K562 (cell line): Measurements from ENCODE around the gene ENTPD3. TPM values are rescaled to one million over a fixed set of nuclear protein-coding genes. Genes with fewer than 3 reads are reported as not detected.

Experiments used
- ATAC-seq: fragments of 200-7000 bp; cut with Tn5 transposase; 3 replicates; pipeline ENCODE4 v1.9.1; 2020; ENCODE audit warnings: moderate library complexity
- BruUV-seq: library from RNA; stranded (reverse); fragments of 400-500 nt; replicated peaks from 2 replicates; lab custom pipeline; 2021; lab: Mats Ljungman, UMichigan
- CTCF ChIA-PET: fragments of 300-600 bp; formaldehyde crosslinking; extraction: SDS; loops from one replicate; lab custom pipeline; 2021; ENCODE audit warnings: low intra/inter-chr PET ratio; lab: Yijun Ruan, JAX
- POLR2A ChIA-PET: fragments of 300-600, 350-650 bp; sonication (Branson Sonifier 250); formaldehyde crosslinking; extraction: SDS; loops from one replicate; lab custom pipeline; 2021; ENCODE audit warnings: antibody characterized with exemption, inconsistent platforms; lab: Yijun Ruan, JAX
- DNase-seq, 4 experiments: peaks; one replicate each; pipeline versions ENCODE4 v3.0.0 to v3.0.0-alpha.2; 2011 to 2018; ENCODE audit warnings: low spot score in 3 of 4, mixed read lengths in 3 of 4; ENCODE audit errors: extremely low read depth in 1 of 4
- FAIRE-seq: peaks from 2 replicates; lab custom pipeline; 2011; peaks lifted over from hg19 to GRCh38; lab: Jason Lieb, UNC
- H2AFZ ChIP-seq: 2 replicates; pipeline ENCODE4 v1.6.0; 2011; ENCODE audit warnings: low read depth, low read length, control low read depth, inconsistent platforms
- H3K27ac ChIP-seq: fragments of 200-600 bp; 3 replicates; pipeline ENCODE4 v1.8.0; 2011; ENCODE audit warnings: low read depth, mild to moderate bottlenecking, control low read depth, inconsistent platforms, low read length, moderate library complexity, mixed read lengths; ENCODE audit errors: extremely low read depth
- H3K27me3 ChIP-seq, 2 experiments: fragments of 300-600 bp in 1 of 2; 2 replicates in 1 of 2; 3 replicates in 1 of 2; pipeline versions ENCODE4 v1.6.0 to v1.8.0; 2011; ENCODE audit warnings: inconsistent platforms in 2 of 2, low read length in 2 of 2, mild to moderate bottlenecking in 1 of 2, mixed read lengths in 1 of 2, moderate library complexity in 1 of 2; ENCODE audit not compliant: control insufficient read depth in 2 of 2, insufficient read depth in 2 of 2
- H3K36me3 ChIP-seq: fragments of 300-600 bp; 3 replicates; pipeline ENCODE4 v1.8.0; 2011; ENCODE audit warnings: mild to moderate bottlenecking, low read length, inconsistent platforms; ENCODE audit not compliant: control insufficient read depth, insufficient read depth
- H3K4me1 ChIP-seq, 2 experiments: fragments of 200-600 bp in 1 of 2; replicated peaks in 1 of 2; 2 replicates in 1 of 2; 3 replicates in 1 of 2; pipeline versions ENCODE4 v1.5.1 to v1.8.0; 2011; ENCODE audit warnings: inconsistent platforms in 2 of 2, low read length in 2 of 2, mild to moderate bottlenecking in 1 of 2, mixed read lengths in 1 of 2, moderate library complexity in 1 of 2; ENCODE audit not compliant: control insufficient read depth in 2 of 2, insufficient read depth in 2 of 2
- H3K4me2 ChIP-seq: 2 replicates; pipeline ENCODE4 v1.6.1; 2011; ENCODE audit warnings: low read length, control low read depth, inconsistent platforms, mixed read lengths; ENCODE audit not compliant: insufficient read depth
- H3K4me3 ChIP-seq: fragments of 200-600 bp; sonication (generic), shearing (Covaris generic); 2 replicates; pipeline ENCODE4 v1.5.1; 2016; ENCODE audit warnings: control low read depth, inconsistent platforms
- H3K79me2 ChIP-seq: fragments of 200-600 bp; 3 replicates; pipeline ENCODE4 v1.8.0; 2011; ENCODE audit warnings: low read length, inconsistent platforms; ENCODE audit not compliant: control insufficient read depth, insufficient read depth
- H3K9ac ChIP-seq, 2 experiments: 2 replicates each; pipeline versions ENCODE4 v1.6.0 to v1.6.1; 2011; ENCODE audit warnings: low read depth in 2 of 2, low read length in 2 of 2, control low read depth in 1 of 2, inconsistent platforms in 1 of 2, mild to moderate bottlenecking in 1 of 2, mixed read lengths in 1 of 2; ENCODE audit not compliant: insufficient read depth in 1 of 2
- H3K9me1 ChIP-seq: one replicate; pipeline ENCODE4 v1.6.0; 2011; ENCODE audit warnings: inconsistent platforms, mild to moderate bottlenecking, low read length, moderate library complexity; ENCODE audit not compliant: control insufficient read depth, insufficient read depth
- H3K9me3 ChIP-seq: replicated peaks from 2 replicates; pipeline ENCODE4 v1.5.1; 2011; ENCODE audit warnings: low read depth, low read length, inconsistent platforms; ENCODE audit not compliant: control insufficient read depth, insufficient read depth
- H4K20me1 ChIP-seq: replicated peaks from 2 replicates; pipeline ENCODE4 v1.6.1; 2011; ENCODE audit warnings: low read length, inconsistent platforms, mixed read lengths; ENCODE audit not compliant: control insufficient read depth, insufficient read depth
- EWSR1 ChIP-seq: fragments of 450-650 bp; IDR thresholded peaks from 2 replicates; pipeline ENCODE4 v1.6.1; 2018; ENCODE audit warnings: borderline replicate concordance, mild to moderate bottlenecking, low read depth, moderate library complexity; ENCODE audit not compliant: partially characterized antibody
- HDAC6 ChIP-seq: IDR thresholded peaks from 2 replicates; pipeline ENCODE4 v1.6.1; 2012; ENCODE audit warnings: low read depth, mild to moderate bottlenecking, control low read depth, inconsistent platforms, low read length, moderate library complexity
- PRMT5 ChIP-seq: sonication (generic); formaldehyde crosslinking; IDR thresholded peaks from 2 replicates; pipeline ENCODE4 v1.5.0; 2020; ENCODE audit warnings: missing genetic modification reagents
- PTTG1 ChIP-seq: fragments of 450-650 bp; IDR thresholded peaks from 2 replicates; pipeline ENCODE4 v1.6.1; 2016; ENCODE audit warnings: low read depth, mild to moderate bottlenecking, missing genetic modification characterization, missing compliant biosample characterization
- PURB ChIP-seq: sonication (generic); formaldehyde crosslinking; IDR thresholded peaks from 2 replicates; pipeline ENCODE4 v1.9.0; 2021; ENCODE audit warnings: low read depth, mild to moderate bottlenecking, missing genetic modification reagents
- SAP30 ChIP-seq: fragments of 200-600 bp; sonication (generic); IDR thresholded peaks from 2 replicates; pipeline ENCODE4 v1.6.1; 2012; ENCODE audit warnings: borderline replicate concordance, low read depth, mild to moderate bottlenecking, moderate library complexity, low read length, control low read depth, inconsistent platforms; ENCODE audit not compliant: insufficient read depth, poor library complexity, severe bottlenecking
- TOE1 ChIP-seq, 2 experiments: fragments of 450-650 bp in 1 of 2; sonication (generic) in 1 of 2; formaldehyde crosslinking in 1 of 2; IDR thresholded peaks; 2 replicates each; pipeline versions ENCODE4 v1.7.1 to v1.8.0; 2016 to 2022; ENCODE audit warnings: borderline replicate concordance in 2 of 2, mild to moderate bottlenecking in 2 of 2, antibody characterized with exemption in 1 of 2, inconsistent platforms in 1 of 2, low read depth in 1 of 2, missing genetic modification reagents in 1 of 2, moderate library complexity in 1 of 2
- ZNF24 ChIP-seq: fragments of 450-650 bp; IDR thresholded peaks from 2 replicates; pipeline ENCODE4 v1.6.1; 2016
- WGBS: fragments of 100-300 bp; shearing (Covaris generic); methylation state at CpG from one replicate; pipeline ENCODE4 v1.1.6; 2016; ENCODE audit warnings: low coverage, mixed read lengths; ENCODE audit not compliant: insufficient coverage; ENCODE audit errors: missing lambda C conversion rate; 5-methylcytosine and 5-hydroxymethylcytosine counted together
- in situ Hi-C: fragments of 300-500 bp; cut with MboI; formaldehyde crosslinking; loops from 4 replicates; pipeline ENCODE4 v1.15.0; 2018; ENCODE audit warnings: inconsistent platforms, mixed read lengths
- intact Hi-C: fragments of 100-400 bp; cut with micrococcal nuclease; formaldehyde crosslinking; loops from 2 replicates; pipeline ENCODE4 v1.14.2; 2022
- polyA plus RNA-seq, 8 experiments: library from polyadenylated mRNA; depleted of rRNA in 4 of 8; stranded (reverse) in 5 of 8; unstranded in 3 of 8; fragments of >200 nt; fragmentation: Nextera tagmentation in 2 of 8; fragmentation: Illumina TruSeq in 1 of 8; extraction: Ambion mirVana in 2 of 8; extraction: Trizol in 1 of 8; gene quantifications; 2 replicates each; pipeline versions ENCODE4 v1.2.1 to v1.2.3, GENCODE V29; 2011 to 2014; ENCODE audit warnings: inconsistent platforms in 1 of 8, missing spikeins in 1 of 8
- total RNA-seq, 7 experiments: library from RNA; depleted of rRNA in 6 of 7; stranded (reverse); fragments of >200 nt in 6 of 7; fragmentation: Illumina TruSeq in 2 of 7; extraction: Trizol in 2 of 7; gene quantifications; 2 replicates each; pipeline versions ENCODE4 v1.2.1 to v1.2.3, GENCODE V29; 2011 to 2021; ENCODE audit warnings: low replicate concordance in 1 of 7
- TF ChIP-seq, protein P1 (sequence below): fragments of 250-450 bp; sonication (Bioruptor Pico); IDR thresholded peaks from 2 replicates; pipeline ENCODE4 v1.8.0; 2022; ENCODE audit warnings: inconsistent platforms
- TF ChIP-seq, protein P2 (sequence below): IDR thresholded peaks from 3 replicates; pipeline ENCODE4 v1.6.1; 2011; ENCODE audit warnings: borderline replicate concordance, mild to moderate bottlenecking, moderate library complexity; ENCODE audit not compliant: insufficient read length; ENCODE audit errors: extremely low read depth
- TF ChIP-seq, protein P3 (sequence below): fragments of 450-650 bp; formaldehyde crosslinking; IDR thresholded peaks from 2 replicates; pipeline ENCODE4 v1.4.0; 2020; ENCODE audit warnings: mild to moderate bottlenecking, moderate library complexity

The ENTPD3 gene
- total and polyA plus RNA-seq, 9 of the 15 experiments (the other 6 are each of a cell fraction or from before 2014, with no cell fraction given), result 0.23 to 2.1 (median 0.58) TPM

DNA sequence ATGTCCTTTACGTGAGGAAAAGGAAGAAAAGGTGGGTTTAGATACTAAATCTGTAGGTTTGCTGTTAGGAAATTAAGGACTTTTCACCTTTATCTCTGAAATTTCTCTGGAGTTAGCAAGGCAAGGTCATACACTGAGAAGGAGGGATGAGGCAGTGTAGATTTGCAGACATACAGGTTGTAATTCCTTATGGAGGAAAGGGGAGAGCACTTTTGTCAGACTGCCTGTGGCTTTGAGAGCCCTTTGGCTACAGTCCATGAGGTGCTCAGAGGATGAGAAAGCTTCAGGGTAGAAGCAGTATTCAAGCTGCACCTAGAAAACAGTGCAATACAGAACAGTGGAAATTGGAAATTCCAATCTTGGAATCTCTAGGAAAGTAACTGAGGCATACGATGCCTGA lies 78.5 kb downstream of the ENTPD3 start:
- 53% methylated on average over 2 of the region's 2 CpGs for WGBS
- TF ChIP-seq PTTG1 (tag) (no peak), PURB (CRISPR knock-in tag) (no peak), EWSR1 (no peak), ZNF24 (no peak), PRMT5 (no peak), SAP30 (no peak), TOE1 (IDR thresholded peaks at IDR 0.05; ENCODE audit: borderline replicate concordance) (no peak), TOE1 (CRISPR knock-in tag; IDR thresholded peaks at IDR 0.05; ENCODE audit: borderline replicate concordance, low read depth) (no peak), HDAC6 (no peak)
- TF ChIP-seq, protein P1, sequence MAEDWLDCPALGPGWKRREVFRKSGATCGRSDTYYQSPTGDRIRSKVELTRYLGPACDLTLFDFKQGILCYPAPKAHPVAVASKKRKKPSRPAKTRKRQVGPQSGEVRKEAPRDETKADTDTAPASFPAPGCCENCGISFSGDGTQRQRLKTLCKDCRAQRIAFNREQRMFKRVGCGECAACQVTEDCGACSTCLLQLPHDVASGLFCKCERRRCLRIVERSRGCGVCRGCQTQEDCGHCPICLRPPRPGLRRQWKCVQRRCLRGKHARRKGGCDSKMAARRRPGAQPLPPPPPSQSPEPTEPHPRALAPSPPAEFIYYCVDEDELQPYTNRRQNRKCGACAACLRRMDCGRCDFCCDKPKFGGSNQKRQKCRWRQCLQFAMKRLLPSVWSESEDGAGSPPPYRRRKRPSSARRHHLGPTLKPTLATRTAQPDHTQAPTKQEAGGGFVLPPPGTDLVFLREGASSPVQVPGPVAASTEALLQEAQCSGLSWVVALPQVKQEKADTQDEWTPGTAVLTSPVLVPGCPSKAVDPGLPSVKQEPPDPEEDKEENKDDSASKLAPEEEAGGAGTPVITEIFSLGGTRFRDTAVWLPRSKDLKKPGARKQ, result no peak
- TF ChIP-seq, protein P2, sequence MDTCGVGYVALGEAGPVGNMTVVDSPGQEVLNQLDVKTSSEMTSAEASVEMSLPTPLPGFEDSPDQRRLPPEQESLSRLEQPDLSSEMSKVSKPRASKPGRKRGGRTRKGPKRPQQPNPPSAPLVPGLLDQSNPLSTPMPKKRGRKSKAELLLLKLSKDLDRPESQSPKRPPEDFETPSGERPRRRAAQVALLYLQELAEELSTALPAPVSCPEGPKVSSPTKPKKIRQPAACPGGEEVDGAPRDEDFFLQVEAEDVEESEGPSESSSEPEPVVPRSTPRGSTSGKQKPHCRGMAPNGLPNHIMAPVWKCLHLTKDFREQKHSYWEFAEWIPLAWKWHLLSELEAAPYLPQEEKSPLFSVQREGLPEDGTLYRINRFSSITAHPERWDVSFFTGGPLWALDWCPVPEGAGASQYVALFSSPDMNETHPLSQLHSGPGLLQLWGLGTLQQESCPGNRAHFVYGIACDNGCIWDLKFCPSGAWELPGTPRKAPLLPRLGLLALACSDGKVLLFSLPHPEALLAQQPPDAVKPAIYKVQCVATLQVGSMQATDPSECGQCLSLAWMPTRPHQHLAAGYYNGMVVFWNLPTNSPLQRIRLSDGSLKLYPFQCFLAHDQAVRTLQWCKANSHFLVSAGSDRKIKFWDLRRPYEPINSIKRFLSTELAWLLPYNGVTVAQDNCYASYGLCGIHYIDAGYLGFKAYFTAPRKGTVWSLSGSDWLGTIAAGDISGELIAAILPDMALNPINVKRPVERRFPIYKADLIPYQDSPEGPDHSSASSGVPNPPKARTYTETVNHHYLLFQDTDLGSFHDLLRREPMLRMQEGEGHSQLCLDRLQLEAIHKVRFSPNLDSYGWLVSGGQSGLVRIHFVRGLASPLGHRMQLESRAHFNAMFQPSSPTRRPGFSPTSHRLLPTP, result no peak
- TF ChIP-seq, protein P3, sequence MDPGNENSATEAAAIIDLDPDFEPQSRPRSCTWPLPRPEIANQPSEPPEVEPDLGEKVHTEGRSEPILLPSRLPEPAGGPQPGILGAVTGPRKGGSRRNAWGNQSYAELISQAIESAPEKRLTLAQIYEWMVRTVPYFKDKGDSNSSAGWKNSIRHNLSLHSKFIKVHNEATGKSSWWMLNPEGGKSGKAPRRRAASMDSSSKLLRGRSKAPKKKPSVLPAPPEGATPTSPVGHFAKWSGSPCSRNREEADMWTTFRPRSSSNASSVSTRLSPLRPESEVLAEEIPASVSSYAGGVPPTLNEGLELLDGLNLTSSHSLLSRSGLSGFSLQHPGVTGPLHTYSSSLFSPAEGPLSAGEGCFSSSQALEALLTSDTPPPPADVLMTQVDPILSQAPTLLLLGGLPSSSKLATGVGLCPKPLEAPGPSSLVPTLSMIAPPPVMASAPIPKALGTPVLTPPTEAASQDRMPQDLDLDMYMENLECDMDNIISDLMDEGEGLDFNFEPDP (CRISPR knock-in tag), result no peak
- CTCF ChIA-PET, result no interaction called here

More for the DNA sequence above, 78.5 kb downstream of the ENTPD3 start:
- Histone ChIP-seq H3K79me2 (peaks cover 12% of the 10 kb centered on the region), H3K9me1 (peaks cover 3% of the 10 kb centered on the region), H3K27ac (peak overlapping the region; percentile 2; the same call in 1 of the 3 replicates), H3K9ac (no peak overlapping the region), H3K36me3 (peaks cover 51% of the 10 kb centered on the region), H3K27me3 (no peaks in the 10 kb centered on the region), H4K20me1 (no peaks in the 10 kb centered on the region), H3K4me1 (peaks cover 1 to 3% of the 10 kb centered on the region in 2 experiments; a peak in 4 of 5 replicates), H3K4me2 (no peak overlapping the region), H3K4me3 (no peak overlapping the region), H2AFZ (no peak overlapping the region), H3K9me3 (no peaks in the 10 kb centered on the region)
- FAIRE-seq, result no peak
- BruUV-seq, result no TSS peak
- in situ Hi-C loops, result loop anchor here (25.0 kb wide), 1 partner anchor 1053 kb away; the partner anchor contains the start of gene RPSA
- DNase-seq, result no peak
- POLR2A ChIA-PET, result interaction anchor here (0.6 to 7.7 kb wide), 18 partner anchors 8 to 171 kb away, joined by 3 to 102 read pairs (median 4); partner anchors contain the start of genes RPL14, ZNF619, ZNF620 and ZNF621
- ATAC-seq, result peak; percentile 5; the same call in 2 of the 3 replicates
- intact Hi-C loops, result no loop called here
